ENCODE data around the gene RCAN2.
"Not testable (repeated sequence)": the region's sequence is repeated elsewhere in the genome, so short reads cannot be mapped to it uniquely, and the experiment has no call there.

The RCAN2 gene

GRCh38 chr6:46381579-46381978, 109.7 kb downstream of the RCAN2 start:
- no peak for DNase-seq

GRCh38 chr6:46381057-46381456, 110.2 kb downstream of the RCAN2 start:
- DNase-seq, result no peak

- no peak for DNase-seq
These were observed 111.0 kb downstream of the RCAN2 start for GRCh38 chr6:46380152-46380807.

GRCh38 chr6:46378882-46379416, 112.3 kb downstream of the RCAN2 start:
- DNase-seq, result no peak

- DNase-seq, result no peak
These were observed 112.9 kb downstream of the RCAN2 start for GRCh38 chr6:46378161-46378881.

- no peak for DNase-seq
These were observed 114.0 kb downstream of the RCAN2 start for GRCh38 chr6:46377209-46377608.

GRCh38 chr6:46376562-46377061, 114.6 kb downstream of the RCAN2 start:
- DNase-seq, result no peak

- peak; percentile 1 for DNase-seq
These were observed 120.6 kb downstream of the RCAN2 start for GRCh38 chr6:46370622-46371021.

- DNase-seq, result no peak
These were observed 123.1 kb downstream of the RCAN2 start for GRCh38 chr6:46368169-46368536.

- DNase-seq, result no peak
These were observed 123.7 kb downstream of the RCAN2 start for GRCh38 chr6:46367354-46368168.

- no peak for DNase-seq
These were observed 124.9 kb downstream of the RCAN2 start for GRCh38 chr6:46366190-46366900.

GRCh38 chr6:46357591-46357990, 133.7 kb downstream of the RCAN2 start:
- DNase-seq, result no peak

- DNase-seq, result no peak
These were observed 134.7 kb downstream of the RCAN2 start for GRCh38 chr6:46356543-46356942.

- DNase-seq, result no peak
These were observed 137.7 kb downstream of the RCAN2 start for GRCh38 chr6:46353528-46353927.

GRCh38 chr6:46352541-46353268, 138.5 kb downstream of the RCAN2 start:
- DNase-seq, result no peak

- DNase-seq, result no peak
These were observed 140.5 kb downstream of the RCAN2 start for GRCh38 chr6:46350714-46351113.

- DNase-seq, result no peak
These were observed 143.6 kb downstream of the RCAN2 start for GRCh38 chr6:46347669-46348068.

GRCh38 chr6:46340246-46340645, 151.0 kb downstream of the RCAN2 start:
- no peak for DNase-seq

- no peak for DNase-seq
These were observed 153.1 kb downstream of the RCAN2 start for GRCh38 chr6:46338131-46338530.

GRCh38 chr6:46334442-46334841, 156.8 kb downstream of the RCAN2 start:
- no peak for DNase-seq

- no peak for DNase-seq
These were observed 157.8 kb downstream of the RCAN2 start for GRCh38 chr6:46333481-46333880.

- DNase-seq, result not testable (repeated sequence)
These were observed 158.8 kb downstream of the RCAN2 start for GRCh38 chr6:46332448-46332847.

Data from fibroblast of skin of right quadriceps (primary cell).